ENCODE data around the gene PAF1.

The PAF1 gene

DNA sequence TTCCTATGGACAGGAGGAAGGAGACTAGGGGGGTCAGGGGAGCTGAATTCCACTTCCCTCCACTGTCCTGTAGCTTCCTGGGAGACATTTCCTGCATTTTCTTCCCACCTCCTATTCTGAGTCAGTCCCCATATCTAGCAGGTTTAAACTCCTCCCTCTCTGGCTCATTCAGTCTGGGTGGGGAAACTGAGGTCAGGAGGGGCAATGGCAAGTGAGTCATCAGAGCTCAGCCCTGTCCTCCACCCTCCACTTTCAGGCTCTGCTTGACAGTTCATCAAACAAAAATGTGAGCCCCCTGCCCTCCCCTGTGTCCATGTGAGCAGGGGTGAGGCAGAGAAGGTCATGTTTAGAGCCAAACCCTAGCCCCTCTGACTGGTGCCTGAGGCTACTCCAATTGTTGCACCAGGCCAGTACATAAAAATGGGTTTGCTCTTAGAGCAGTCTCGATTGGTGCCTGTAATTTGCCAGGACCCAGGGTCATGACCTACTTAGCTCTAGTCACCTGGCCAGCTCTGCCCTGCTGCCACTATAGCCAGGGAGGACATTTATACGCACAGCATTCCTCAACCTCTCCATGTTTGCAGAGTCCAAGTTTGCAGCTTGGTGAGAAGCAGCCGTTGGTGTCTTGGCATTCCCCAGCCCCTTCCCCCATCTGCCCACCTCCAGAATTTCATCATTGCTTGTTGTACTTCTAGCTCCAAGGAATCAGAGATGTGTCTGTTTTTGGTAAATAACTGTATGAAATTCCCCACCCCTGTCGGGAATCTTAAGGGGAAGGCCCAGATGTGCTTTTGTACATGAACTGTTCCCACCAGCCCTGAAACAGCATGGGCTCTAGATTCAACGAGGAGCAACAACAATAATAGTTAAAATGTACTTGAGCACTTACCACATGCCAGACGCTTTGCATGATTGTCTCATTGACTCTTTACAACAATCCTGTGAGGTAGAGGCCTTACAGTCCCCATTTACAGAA lies 27.9 kb downstream of the PAF1 start:
- Histone ChIP-seq H3K9me3 (ENCODE audit: control insufficient read depth, insufficient read depth, low read length) (no peaks in the 10 kb centered on the region), H3K27ac (ENCODE audit: low read length) (no peak overlapping the region), H3K27me3 (ENCODE audit: control insufficient read depth, insufficient read depth, low read length) (no peaks in the 10 kb centered on the region), H3K4me3 (ENCODE audit: low read length) (no peak overlapping the region), H3K4me1 (ENCODE audit: control insufficient read depth, insufficient read depth, low read length) (no peaks in the 10 kb centered on the region), H3K36me3 (ENCODE audit: control insufficient read depth, insufficient read depth, low read length) (peaks cover 12% of the 10 kb centered on the region; the same call in 1 of the 2 replicates)
- no CpG with 5 or more reads among the region's 6 CpGs for WGBS (ENCODE audit: insufficient coverage, insufficient read length)
- DNase-seq (ENCODE audit: low read depth, low spot score): no peak

DNA sequence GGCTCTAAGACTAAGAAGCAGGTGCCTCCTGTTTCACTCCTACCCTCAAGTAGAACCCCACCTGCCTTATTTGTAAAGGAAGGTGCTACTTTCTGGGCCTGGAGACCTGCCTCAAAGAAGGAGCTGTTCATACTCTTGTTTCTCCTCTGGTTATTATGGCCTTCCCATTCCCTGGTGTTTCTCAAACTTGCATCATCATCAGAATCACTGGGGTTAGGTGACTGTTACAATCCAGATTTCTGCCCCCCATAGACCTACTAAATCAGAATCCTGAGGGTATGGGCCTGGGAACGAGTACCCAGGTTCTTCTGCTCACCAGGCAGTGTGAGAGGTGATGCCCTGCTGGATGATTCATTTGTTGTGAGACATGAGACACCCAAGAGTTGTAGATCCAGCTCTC lies 30.3 kb downstream of the PAF1 start:
- Histone ChIP-seq H3K27me3 (ENCODE audit: control insufficient read depth, insufficient read depth, low read length) (no peaks in the 10 kb centered on the region), H3K36me3 (ENCODE audit: control insufficient read depth, insufficient read depth, low read length) (peaks cover 24% of the 10 kb centered on the region; the same call in 1 of the 2 replicates), H3K4me3 (ENCODE audit: low read length) (no peak overlapping the region), H3K27ac (ENCODE audit: low read length) (no peak overlapping the region), H3K9me3 (ENCODE audit: control insufficient read depth, insufficient read depth, low read length) (no peaks in the 10 kb centered on the region), H3K4me1 (ENCODE audit: control insufficient read depth, insufficient read depth, low read length) (no peaks in the 10 kb centered on the region)
- WGBS (ENCODE audit: insufficient coverage, insufficient read length): no CpG with 5 or more reads among the region's 1 CpG
- no peak for DNase-seq (ENCODE audit: low read depth, low spot score)

DNA sequence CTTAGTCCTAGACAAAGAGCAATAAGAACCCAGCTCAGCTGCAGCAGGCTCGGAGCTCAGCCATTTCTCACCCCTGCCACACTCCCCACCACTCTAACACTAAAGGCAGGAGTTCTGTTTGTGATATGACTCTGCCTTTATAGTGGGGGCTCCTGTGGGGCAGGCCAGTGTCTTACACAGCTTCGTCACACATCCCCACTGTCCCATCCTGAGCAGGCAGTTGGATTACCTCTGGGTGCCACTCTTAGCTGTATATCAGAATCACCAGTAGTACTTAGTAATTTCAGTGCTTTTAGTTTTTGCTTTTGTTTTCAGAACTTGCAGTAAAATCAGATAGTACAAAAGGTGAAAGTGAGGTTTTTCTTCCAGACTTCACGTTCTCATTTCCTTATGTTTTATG lies 31.9 kb downstream of the PAF1 start:
- no peak overlapping the region for H3K4me3 ChIP-seq (ENCODE audit: low read length)
- no peak overlapping the region for H3K27ac ChIP-seq (ENCODE audit: low read length)
- no CpG with 5 or more reads among the region's 3 CpGs for WGBS (ENCODE audit: insufficient coverage, insufficient read length)
- no peaks in the 10 kb centered on the region for H3K4me1 ChIP-seq (ENCODE audit: control insufficient read depth, insufficient read depth, low read length)
- H3K9me3 ChIP-seq (ENCODE audit: control insufficient read depth, insufficient read depth, low read length): no peaks in the 10 kb centered on the region
- DNase-seq (ENCODE audit: low read depth, low spot score): no peak
- no peaks in the 10 kb centered on the region for H3K27me3 ChIP-seq (ENCODE audit: control insufficient read depth, insufficient read depth, low read length)
- H3K36me3 ChIP-seq (ENCODE audit: control insufficient read depth, insufficient read depth, low read length): peaks cover 28% of the 10 kb centered on the region; the same call in 1 of the 2 replicates

DNA sequence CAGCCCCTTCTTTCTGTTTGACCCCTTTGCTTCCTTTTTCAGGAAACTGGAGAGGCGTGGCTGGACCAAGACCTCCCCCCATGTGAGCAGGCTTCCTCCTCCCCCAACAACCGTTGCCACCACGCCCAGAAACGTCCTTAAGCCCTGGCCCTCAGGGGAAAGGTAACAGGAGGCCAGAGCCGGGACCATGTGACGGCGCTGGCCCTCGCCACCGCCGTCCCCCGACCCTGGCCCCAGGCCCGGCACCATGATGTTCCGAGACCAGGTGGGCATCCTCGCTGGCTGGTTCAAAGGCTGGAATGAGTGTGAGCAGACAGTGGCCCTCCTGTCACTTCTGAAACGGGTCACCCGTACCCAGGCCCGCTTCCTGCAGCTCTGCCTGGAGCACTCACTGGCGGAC lies 34.3 kb downstream of the PAF1 start:
- Histone ChIP-seq H3K4me3 (ENCODE audit: low read length) (no peak overlapping the region), H3K4me1 (ENCODE audit: control insufficient read depth, insufficient read depth, low read length) (no peaks in the 10 kb centered on the region), H3K27ac (ENCODE audit: low read length) (no peak overlapping the region), H3K9me3 (ENCODE audit: control insufficient read depth, insufficient read depth, low read length) (no peaks in the 10 kb centered on the region), H3K36me3 (ENCODE audit: control insufficient read depth, insufficient read depth, low read length) (peaks cover 24% of the 10 kb centered on the region; the same call in 1 of the 2 replicates), H3K27me3 (ENCODE audit: control insufficient read depth, insufficient read depth, low read length) (no peaks in the 10 kb centered on the region)
- DNase-seq (ENCODE audit: low read depth, low spot score): no peak
- WGBS (ENCODE audit: insufficient coverage, insufficient read length): no CpG with 5 or more reads among the region's 18 CpGs

DNA sequence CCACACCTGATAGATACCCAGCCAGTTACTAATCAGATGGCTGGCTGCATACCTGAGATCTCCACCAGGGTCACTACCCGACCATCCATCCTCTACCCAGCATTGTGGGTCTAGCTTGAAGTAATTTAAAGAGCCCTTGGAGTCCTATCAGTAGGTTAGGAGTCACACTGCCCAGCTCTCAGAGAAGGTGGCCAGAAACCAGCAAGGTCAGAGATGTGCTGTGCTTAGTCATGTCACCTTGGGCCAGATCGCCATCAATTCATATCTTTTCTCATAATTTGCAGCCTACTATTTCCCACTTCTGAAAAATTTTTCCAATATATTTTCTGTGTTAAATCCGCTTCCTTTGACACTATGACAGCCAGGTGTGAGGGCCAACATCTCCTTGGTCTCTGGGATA lies 34.8 kb downstream of the PAF1 start:
- 100% methylated on average over 1 of the region's 3 CpGs for WGBS (ENCODE audit: insufficient coverage, insufficient read length)
- no peaks in the 10 kb centered on the region for H3K9me3 ChIP-seq (ENCODE audit: control insufficient read depth, insufficient read depth, low read length)
- peaks cover 24% of the 10 kb centered on the region; the same call in 1 of the 2 replicates for H3K36me3 ChIP-seq (ENCODE audit: control insufficient read depth, insufficient read depth, low read length)
- H3K27me3 ChIP-seq (ENCODE audit: control insufficient read depth, insufficient read depth, low read length): no peaks in the 10 kb centered on the region
- no peak overlapping the region for H3K27ac ChIP-seq (ENCODE audit: low read length)
- no peak for DNase-seq (ENCODE audit: low read depth, low spot score)
- no peaks in the 10 kb centered on the region for H3K4me1 ChIP-seq (ENCODE audit: control insufficient read depth, insufficient read depth, low read length)
- no peak overlapping the region for H3K4me3 ChIP-seq (ENCODE audit: low read length)

DNA sequence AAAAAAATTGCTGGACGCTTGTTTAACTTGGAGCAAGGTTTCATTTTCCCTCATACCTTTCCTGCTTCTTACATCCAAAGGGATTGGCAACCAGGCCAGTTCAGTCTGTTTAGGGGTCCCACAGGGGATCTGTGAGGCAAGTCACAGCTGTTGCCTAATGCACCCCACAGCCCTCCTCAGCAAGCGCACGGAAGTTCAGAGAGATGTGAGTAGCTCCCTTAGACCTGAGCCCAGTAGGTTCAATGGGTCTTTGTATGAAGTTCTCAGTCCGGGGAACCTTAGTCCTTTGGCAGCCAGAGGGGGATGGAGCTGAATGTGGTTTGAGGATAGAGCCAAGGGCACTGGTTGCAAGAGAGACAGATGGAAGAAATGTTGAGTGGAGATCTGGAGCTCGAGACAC lies 35.7 kb downstream of the PAF1 start:
- Histone ChIP-seq H3K27ac (ENCODE audit: low read length) (no peak overlapping the region), H3K27me3 (ENCODE audit: control insufficient read depth, insufficient read depth, low read length) (no peaks in the 10 kb centered on the region), H3K9me3 (ENCODE audit: control insufficient read depth, insufficient read depth, low read length) (no peaks in the 10 kb centered on the region), H3K36me3 (ENCODE audit: control insufficient read depth, insufficient read depth, low read length) (peaks cover 22% of the 10 kb centered on the region; the same call in 1 of the 2 replicates), H3K4me3 (ENCODE audit: low read length) (no peak overlapping the region), H3K4me1 (ENCODE audit: control insufficient read depth, insufficient read depth, low read length) (no peaks in the 10 kb centered on the region)
- no CpG with 5 or more reads among the region's 5 CpGs for WGBS (ENCODE audit: insufficient coverage, insufficient read length)
- no peak for DNase-seq (ENCODE audit: low read depth, low spot score)

DNA sequence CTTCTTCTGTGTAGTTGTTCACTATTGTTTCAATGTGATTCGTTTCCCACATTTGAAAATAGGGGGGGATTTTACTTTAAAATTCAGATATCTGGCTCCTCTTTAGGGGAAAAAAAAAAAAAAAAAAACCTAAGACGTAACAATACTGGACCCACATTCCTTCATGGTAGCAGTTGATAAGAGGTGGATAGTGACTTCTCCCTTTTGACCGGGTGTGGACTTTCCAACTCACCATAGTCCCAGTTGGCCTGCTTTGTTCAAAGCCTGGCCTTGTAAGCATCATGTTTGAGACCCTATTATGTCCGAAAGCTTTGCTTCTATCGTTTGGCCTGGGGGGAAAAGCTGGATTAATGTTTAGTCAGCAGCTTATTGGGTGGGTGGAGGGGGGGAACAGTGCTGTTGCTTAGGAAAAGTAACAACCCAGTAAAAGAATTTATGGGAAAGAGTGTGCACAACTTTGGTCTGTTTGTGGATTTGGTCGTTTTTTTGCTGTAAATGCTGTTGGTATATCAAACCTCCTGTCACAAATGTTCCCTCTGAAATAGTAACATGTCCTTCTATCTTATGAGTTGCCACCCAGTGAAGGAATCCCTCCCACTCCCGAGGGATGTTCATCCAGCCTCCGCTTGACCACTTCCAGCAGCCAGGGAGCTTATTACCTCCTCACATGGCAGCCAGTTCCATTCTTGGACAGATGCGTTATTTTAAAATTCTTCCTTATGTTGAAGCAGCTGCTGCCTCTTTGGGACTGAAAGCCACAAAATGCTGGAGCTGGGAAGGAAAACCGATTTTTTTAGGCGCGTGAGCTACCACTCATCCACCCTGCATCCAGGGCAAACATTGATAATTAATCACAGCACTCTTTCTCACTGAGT lies 38.3 kb downstream of the PAF1 start:
- H3K9me3 ChIP-seq (ENCODE audit: control insufficient read depth, insufficient read depth, low read length): no peaks in the 10 kb centered on the region
- H3K27ac ChIP-seq (ENCODE audit: low read length): no peak overlapping the region
- H3K4me1 ChIP-seq (ENCODE audit: control insufficient read depth, insufficient read depth, low read length): no peaks in the 10 kb centered on the region
- no CpG with 5 or more reads among the region's 12 CpGs for WGBS (ENCODE audit: insufficient coverage, insufficient read length)
- no peak overlapping the region for H3K4me3 ChIP-seq (ENCODE audit: low read length)
- H3K27me3 ChIP-seq (ENCODE audit: control insufficient read depth, insufficient read depth, low read length): no peaks in the 10 kb centered on the region
- peaks cover 16% of the 10 kb centered on the region; the same call in 1 of the 2 replicates for H3K36me3 ChIP-seq (ENCODE audit: control insufficient read depth, insufficient read depth, low read length)
- no peak for DNase-seq (ENCODE audit: low read depth, low spot score)

DNA sequence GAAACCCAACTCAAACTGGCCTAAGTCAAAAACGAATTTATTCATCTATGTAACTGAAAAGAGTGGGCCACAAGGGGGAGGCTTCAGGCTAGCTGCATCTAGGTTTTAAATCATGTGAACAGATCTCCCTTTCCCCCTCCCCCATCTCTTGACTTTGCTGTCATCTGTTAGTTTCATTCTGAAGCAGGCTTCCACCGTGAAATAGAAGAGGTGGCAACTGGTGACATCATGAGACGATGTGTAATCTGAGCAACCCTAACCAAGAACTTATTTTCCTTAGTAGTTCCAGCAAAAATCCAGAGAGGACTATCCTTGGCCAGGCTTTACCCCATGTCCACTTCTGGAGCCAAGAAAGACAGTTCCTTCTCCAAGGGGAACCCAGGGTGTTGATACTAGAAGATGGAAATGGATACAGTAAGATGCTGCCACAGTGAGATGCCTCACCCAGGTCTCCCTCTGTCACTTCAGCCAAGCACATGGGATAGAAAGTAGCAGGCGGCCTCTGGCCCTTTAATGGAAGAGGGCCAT lies 39.3 kb downstream of the PAF1 start:
- no peak for DNase-seq (ENCODE audit: low read depth, low spot score)
- Histone ChIP-seq H3K27ac (ENCODE audit: low read length) (no peak overlapping the region), H3K9me3 (ENCODE audit: control insufficient read depth, insufficient read depth, low read length) (no peaks in the 10 kb centered on the region), H3K27me3 (ENCODE audit: control insufficient read depth, insufficient read depth, low read length) (no peaks in the 10 kb centered on the region), H3K4me1 (ENCODE audit: control insufficient read depth, insufficient read depth, low read length) (no peaks in the 10 kb centered on the region), H3K4me3 (ENCODE audit: low read length) (no peak overlapping the region), H3K36me3 (ENCODE audit: control insufficient read depth, insufficient read depth, low read length) (peaks cover 13% of the 10 kb centered on the region; the same call in 1 of the 2 replicates)
- no CpG with 5 or more reads among the region's 4 CpGs for WGBS (ENCODE audit: insufficient coverage, insufficient read length)

DNA sequence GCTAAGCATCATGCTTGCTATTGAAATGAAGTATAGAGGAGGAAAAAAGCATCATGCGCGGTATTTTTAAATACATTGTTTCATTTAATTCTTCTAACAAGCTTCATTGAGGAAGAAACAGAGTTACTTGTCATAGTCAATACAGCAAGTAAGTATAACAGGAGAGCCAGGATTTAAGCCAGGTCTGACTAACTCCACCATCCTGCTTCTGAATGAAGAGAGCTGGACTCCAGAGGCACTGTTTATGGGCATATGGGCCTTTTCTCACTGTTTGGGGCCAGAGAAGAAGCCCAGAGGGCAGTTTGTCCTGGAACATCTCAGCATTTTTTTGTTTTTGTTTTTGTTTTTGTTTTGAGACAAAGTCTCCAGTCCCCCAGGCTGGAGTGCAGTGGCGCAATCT lies 40.8 kb downstream of the PAF1 start:
- WGBS (ENCODE audit: insufficient coverage, insufficient read length): no CpG with 5 or more reads among the region's 3 CpGs

DNA sequence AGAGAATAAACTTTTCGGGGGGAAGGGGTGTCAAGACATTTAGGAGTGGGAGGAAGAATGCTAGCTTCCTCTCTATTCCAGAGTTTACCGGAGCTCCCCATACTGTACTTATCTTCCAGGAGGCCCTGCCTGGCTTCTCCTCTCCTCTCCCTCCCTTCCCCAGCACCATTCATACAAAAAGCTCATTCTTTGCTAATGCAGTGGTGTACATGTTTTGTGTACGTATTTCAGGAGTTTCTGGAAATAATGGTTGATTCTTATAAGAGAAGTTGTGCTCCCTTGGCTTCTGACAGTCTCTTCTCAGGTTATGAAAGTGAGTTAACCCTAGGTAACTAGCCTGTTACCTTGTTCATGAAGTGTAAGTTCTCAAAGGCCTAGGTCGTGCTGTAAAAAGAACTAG lies 41.6 kb downstream of the PAF1 start:
- H3K4me1 ChIP-seq (ENCODE audit: control insufficient read depth, insufficient read depth, low read length): no peaks in the 10 kb centered on the region
- no CpG with 5 or more reads among the region's 4 CpGs for WGBS (ENCODE audit: insufficient coverage, insufficient read length)
- H3K36me3 ChIP-seq (ENCODE audit: control insufficient read depth, insufficient read depth, low read length): peaks cover 2% of the 10 kb centered on the region; the same call in 1 of the 2 replicates
- H3K27me3 ChIP-seq (ENCODE audit: control insufficient read depth, insufficient read depth, low read length): no peaks in the 10 kb centered on the region
- no peaks in the 10 kb centered on the region for H3K9me3 ChIP-seq (ENCODE audit: control insufficient read depth, insufficient read depth, low read length)
- H3K27ac ChIP-seq (ENCODE audit: low read length): no peak overlapping the region
- H3K4me3 ChIP-seq (ENCODE audit: low read length): no peak overlapping the region
- DNase-seq (ENCODE audit: low read depth, low spot score): no peak

More for the DNA sequence above, 40.8 kb downstream of the PAF1 start:
- Histone ChIP-seq H3K27ac (ENCODE audit: low read length) (no peak overlapping the region), H3K27me3 (ENCODE audit: control insufficient read depth, insufficient read depth, low read length) (no peaks in the 10 kb centered on the region), H3K4me1 (ENCODE audit: control insufficient read depth, insufficient read depth, low read length) (no peaks in the 10 kb centered on the region), H3K9me3 (ENCODE audit: control insufficient read depth, insufficient read depth, low read length) (no peaks in the 10 kb centered on the region), H3K4me3 (ENCODE audit: low read length) (no peak overlapping the region), H3K36me3 (ENCODE audit: control insufficient read depth, insufficient read depth, low read length) (peaks cover 3% of the 10 kb centered on the region; the same call in 1 of the 2 replicates)
- DNase-seq (ENCODE audit: low read depth, low spot score): no peak
